NCI-H1092 treated with DMSO at 0.1 percent for 48 hours (cell line): ENCODE data around the gene KIRREL3.

Source experiments
- DNase-seq: peaks from one replicate; lab custom pipeline; 2025; lab: John Stamatoyannopoulos, UW

Gene KIRREL3

GRCh38 chr11:126467046-126467370 is 533.6 kb downstream of the KIRREL3 start:
- no peak for DNase-seq

GRCh38 chr11:126466236-126467045 is 534.1 kb downstream of the KIRREL3 start:
- DNase-seq = no peak

- peak; percentile 86 for DNase-seq
Measured at GRCh38 chr11:126465573-126466188, 534.9 kb downstream of the KIRREL3 start.

GRCh38 chr11:126464796-126465195 is 535.8 kb downstream of the KIRREL3 start:
- no peak for DNase-seq

- DNase-seq = no peak
Measured at GRCh38 chr11:126462422-126462821, 538.1 kb downstream of the KIRREL3 start.

DNA sequence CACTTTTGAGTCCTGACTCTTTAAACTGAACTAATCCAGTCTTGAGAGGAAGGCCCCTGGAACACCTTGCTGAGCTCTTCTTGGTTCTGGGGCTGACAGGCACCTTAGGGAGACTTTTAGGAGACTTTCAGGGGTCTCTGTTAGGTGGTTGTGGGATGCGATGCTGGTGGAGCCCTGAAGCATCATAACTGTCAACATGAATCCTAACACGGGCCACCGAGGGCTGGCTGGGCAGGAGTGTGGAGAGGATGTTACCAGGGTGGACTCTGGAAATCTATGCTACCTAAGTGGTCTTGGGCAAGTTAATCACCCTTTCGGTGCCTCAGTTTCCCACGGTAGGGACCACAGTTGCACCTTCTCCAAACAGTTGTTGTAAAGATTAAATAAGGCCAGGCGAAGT is 538.6 kb downstream of the KIRREL3 start:
- DNase-seq = no peak

DNA sequence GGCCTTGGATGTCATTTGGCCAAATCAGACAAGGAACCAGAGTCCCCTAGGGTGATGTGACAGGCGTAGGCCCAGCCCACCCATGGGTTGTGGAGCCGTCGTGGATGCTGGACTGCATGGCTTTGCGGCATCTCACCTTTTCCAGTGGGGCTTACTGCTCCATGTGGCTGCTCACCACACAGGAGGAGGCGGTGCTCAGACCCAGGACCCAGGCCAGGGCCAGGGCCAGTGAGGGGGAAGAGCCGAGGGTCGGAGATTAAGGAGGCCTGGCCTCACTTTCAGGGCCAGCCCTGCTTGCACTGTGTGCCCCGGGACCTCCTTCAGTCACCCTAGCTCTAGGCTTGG is 539.5 kb downstream of the KIRREL3 start:
- no peak for DNase-seq

GRCh38 chr11:126460417-126461095 is 540.0 kb downstream of the KIRREL3 start:
- DNase-seq = no peak

- DNase-seq = no peak
Measured at GRCh38 chr11:126459691-126460281, 540.8 kb downstream of the KIRREL3 start.

DNA sequence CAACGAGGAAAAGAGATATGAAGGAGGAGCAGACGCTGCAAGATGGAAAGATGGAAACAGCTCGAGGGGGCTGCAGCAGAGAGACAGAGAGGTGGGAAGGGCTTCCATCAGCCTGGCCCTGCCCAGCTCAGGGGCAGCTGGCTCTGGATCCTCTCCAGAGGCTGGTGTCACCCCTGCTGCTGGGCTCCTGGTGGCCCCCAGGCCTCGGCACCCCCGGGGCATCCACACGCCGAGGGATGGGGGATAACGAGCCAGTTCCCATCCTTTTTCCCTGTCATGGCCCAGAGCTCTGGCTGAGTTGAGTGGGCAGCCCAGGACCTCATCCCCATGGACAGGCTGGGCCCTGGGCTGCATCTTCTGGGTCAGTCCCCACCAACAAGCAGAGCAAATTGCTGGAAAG is 542.8 kb downstream of the KIRREL3 start:
- DNase-seq = no peak

DNA sequence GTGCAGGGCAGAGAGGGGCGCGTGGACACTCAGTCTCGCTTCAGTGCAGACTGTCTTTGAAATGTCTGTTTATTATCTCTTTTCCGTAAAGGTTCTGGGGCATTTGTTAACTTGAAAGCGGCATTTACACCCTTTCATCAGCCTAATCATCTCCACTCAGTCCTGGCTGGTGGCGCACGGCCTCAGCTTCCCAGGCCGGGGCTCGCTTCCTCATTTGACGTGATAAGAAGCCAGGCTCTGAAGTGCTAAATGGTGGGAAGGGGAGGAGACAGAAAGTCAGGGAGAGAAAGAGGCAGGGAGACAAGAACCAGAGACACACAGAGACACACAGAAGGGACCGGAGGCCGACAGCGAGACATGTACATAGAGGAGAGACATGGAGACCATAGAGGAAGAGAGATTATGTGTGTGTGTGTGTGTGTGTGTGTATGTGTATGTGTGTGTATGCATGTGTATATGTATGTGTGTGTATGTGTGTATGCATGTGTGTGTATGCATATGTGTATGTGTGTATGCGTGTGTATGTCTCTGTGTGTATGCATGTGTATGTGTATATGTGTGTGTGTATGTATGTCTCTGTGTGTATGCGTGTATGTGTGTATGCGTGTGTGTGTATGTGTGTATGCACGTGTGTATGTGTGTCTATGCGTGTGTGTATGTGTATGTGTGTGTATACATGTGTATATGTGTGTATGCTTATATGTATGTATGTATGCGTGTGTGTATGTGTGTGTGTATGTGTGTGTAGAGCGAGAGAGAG is 543.6 kb downstream of the KIRREL3 start:
- peak; percentile 18 for DNase-seq

GRCh38 chr11:126456089-126456488 is 544.5 kb downstream of the KIRREL3 start:
- DNase-seq = no peak

DNA sequence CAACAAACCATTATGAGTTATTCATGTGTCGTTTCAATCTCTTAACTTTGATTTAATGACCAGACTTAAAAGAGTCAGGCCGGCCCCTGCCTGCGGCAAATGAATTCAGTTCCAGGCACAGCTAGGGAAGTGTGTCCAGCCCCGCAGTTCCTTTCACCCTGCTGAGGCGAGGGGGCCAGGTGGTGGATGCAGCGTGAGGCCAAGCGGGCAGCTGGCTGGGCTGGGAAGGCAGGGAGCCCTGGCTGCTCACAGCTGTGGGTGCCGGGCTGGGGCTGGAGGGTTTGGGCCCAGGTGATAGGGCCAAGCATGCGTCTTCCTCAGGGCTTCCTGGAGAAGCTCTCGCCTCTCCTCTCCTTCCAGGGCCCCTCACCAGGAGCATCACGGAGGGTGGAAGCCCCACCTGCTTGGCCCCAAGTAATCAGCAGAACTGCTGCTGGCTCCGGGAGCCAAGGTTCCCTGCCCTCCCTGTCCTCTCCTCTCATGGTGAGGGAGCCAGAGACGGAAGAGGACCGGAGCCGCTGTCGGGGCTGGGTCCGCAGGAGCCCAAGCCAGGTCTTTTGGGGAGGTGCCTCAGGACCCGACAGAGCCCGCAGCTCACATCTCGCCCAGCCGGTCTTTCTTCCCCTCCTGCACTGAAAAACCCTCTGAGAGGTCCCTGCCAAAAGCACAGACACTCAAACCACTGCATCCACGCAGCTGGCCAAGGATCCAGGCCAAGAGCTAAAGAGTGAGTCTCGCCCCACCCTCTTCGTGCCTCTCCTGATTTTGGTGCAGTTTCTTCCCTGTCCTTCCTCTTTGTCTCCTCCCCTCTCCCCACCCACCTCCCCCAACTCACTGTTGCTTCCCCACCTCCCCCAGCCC is 548.1 kb downstream of the KIRREL3 start:
- DNase-seq = peak; percentile 51

- DNase-seq = no peak
Measured at GRCh38 chr11:126451211-126451802, 549.3 kb downstream of the KIRREL3 start.

GRCh38 chr11:126450806-126451205 is 549.8 kb downstream of the KIRREL3 start:
- no peak for DNase-seq

- DNase-seq = no peak
Measured at GRCh38 chr11:126450198-126450597, 550.4 kb downstream of the KIRREL3 start.

- no peak for DNase-seq
Measured at GRCh38 chr11:126446581-126446980, 554.0 kb downstream of the KIRREL3 start.

- DNase-seq = no peak
Measured at GRCh38 chr11:126444072-126444471, 556.5 kb downstream of the KIRREL3 start.

- DNase-seq = peak; percentile 85
Measured at GRCh38 chr11:126443120-126443519, 557.5 kb downstream of the KIRREL3 start.

DNA sequence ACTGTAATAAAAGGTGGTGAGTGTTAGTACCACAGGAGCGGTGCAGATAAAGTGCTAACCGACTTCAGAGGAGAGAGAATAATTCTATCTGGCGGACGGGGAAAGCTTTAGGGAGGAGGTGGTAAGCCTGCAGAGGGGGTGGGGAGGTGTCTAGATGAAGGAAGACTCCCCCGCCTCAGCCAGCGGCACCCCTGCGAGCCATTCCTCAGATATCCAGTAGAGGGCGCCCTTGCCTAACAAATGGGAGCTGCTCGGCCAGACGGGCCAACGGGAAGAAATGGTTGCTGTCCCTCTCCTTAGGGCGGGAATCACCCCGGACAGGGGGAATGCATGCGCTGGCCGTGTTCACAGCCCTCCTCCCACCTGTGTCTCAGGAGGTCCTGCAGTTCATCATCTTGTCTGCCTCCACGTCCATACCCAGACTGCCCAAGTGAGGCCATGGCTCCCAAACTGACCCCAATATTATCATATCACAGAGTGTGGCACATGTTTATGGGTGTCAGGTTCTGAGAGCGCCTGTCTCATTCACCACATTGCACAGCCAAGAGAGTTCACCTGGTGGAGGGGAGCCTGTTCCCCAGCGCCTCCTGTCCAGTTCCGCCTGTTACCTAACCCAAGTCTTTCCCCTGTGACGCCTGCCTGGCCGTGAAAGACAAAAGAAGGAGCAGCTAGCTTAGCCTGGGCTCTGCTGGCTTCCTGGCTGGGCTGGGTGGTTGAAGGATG is 559.6 kb downstream of the KIRREL3 start:
- peak; percentile 79 for DNase-seq
